CD4-positive, alpha-beta T cell treated with Interleukin-17A for 1 hour (primary cell): ENCODE measurements around the gene PNO1.
"Not testable (repeated sequence)": the region's sequence is repeated elsewhere in the genome, so short reads cannot be mapped to it uniquely, and the experiment has no call there.

Experiments used
- DNase-seq: peaks from one replicate; pipeline ENCODE4 v3.0.0-alpha.2; 2020

PNO1 gene

DNA sequence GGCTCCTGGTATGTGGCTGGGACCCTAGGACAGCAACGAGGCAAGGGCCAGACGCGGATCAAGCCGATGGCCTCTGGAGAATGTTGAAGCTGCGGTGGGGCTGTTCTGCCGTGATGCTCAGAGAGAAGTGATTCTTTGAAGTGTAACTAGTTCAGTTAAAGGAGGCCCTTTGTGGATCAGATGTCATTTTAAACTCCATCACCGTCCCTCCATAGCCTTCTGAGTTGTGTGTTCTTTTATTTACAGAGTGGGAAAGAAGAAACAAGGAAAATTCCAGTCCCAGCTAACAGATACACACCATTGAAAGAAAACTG lies 403 bp downstream of the PNO1 start:
- DNase-seq: no peak

GRCh38 chr2:68163641-68164040 lies 6.0 kb downstream of the PNO1 start:
- DNase-seq: no peak

DNA sequence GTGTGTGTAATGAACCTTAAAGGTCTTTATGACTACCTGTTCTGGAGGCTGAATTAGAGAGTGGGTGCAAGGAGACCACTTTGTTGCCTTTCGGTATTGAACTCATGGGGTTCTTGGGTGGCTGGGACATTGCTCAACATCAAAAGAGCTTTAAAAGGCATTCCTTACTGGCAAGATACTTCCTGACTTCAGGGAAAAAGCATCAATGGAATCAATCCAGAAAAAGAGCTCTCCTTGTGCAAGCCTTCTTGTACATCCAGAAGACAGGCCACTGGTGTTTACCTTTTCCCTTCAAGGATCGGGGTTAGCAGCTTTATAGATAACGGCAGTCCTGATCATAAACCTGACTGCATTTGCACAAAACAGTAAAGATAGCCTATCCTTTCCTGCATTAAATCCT lies 9.5 kb downstream of the PNO1 start:
- DNase-seq: no peak

DNA sequence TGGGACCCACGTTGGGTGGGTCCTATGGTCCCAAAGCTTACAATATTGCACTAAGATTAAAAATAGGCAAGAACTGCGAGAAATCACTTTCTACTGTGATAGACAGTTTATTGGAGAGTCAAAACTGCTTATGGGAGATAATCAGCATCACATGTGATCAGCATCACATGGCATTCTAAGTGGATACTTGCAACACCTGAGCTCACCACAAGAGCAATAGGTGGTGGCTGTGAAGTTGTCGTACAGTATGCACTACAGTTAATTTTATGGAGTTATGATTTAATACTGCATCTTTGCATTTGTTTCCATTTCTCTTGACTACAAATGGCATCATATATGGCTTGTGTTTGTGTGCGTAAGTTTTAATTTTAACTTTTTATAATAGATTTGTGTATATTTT lies 11.6 kb downstream of the PNO1 start:
- DNase-seq: no peak

- DNase-seq: no peak
Measured at GRCh38 chr2:68171146-68171545, 13.5 kb downstream of the PNO1 start.

- no peak for DNase-seq
Measured at GRCh38 chr2:68171684-68172083, 14.0 kb downstream of the PNO1 start.

GRCh38 chr2:68172521-68172920 lies 14.8 kb downstream of the PNO1 start:
- no peak for DNase-seq

- no peak for DNase-seq
Measured at GRCh38 chr2:68172990-68173700, 15.5 kb downstream of the PNO1 start.

- DNase-seq: not testable (repeated sequence)
Measured at GRCh38 chr2:68175210-68175609, 17.5 kb downstream of the PNO1 start.

DNA sequence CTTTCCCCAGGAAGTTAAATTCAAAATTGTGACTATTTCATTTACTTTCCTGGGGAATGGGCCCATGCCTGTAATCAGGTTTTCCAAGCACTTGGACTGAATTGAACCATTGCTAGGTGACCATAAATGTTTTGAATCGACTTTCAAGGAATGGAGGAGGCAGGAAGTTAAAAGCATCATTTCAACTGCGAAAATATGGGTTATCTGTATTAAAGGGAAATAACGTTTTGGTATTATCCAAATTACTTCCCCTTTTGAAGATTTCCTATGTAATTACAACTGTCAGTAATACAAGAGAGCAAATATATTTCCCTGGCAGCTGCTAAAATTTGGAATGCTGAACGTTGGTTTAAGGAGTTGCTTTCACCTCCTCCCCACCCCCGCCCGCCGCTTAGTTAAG lies 19.0 kb downstream of the PNO1 start:
- DNase-seq: no peak

DNA sequence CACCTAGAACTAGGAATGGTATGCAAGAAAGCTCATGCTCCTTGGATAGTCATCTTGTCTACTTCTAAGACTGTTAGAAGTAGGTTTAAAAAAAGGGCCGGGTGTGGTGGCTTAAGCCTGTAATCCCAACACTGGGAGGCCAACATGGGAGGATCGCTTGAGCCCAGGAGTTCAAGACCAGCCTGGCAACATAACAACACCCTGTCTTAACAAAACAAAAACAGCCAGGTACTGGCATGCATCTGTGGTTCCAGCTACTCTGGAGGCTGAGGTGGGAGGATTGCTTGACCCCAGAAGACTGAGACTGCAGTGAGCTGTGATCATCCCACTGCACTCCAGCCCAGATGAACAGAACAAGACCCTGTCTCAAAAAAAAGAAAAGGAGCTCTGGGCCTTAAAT lies 19.9 kb downstream of the PNO1 start:
- DNase-seq: no peak

DNA sequence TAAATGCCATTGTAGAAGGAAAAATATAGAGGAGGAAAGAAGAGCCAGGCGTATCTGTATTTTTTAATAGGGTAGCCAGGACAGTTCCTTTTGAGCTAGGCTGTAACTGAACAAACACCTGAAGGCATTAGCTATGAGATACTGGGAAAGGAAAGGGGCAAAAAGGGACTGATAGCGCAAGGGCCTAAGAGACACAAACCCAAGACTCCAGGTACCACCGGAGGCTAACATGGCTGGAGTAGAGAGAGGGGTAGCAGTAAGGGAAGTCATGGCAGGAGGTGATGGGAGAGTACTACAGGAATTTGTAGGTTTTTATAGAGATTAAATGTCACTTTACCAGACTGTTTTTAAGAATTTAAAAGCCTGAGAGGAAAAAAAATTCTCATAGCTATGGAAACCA lies 20.7 kb downstream of the PNO1 start:
- DNase-seq: no peak

- no peak for DNase-seq
Measured at GRCh38 chr2:68178954-68179627, 21.4 kb downstream of the PNO1 start.

DNA sequence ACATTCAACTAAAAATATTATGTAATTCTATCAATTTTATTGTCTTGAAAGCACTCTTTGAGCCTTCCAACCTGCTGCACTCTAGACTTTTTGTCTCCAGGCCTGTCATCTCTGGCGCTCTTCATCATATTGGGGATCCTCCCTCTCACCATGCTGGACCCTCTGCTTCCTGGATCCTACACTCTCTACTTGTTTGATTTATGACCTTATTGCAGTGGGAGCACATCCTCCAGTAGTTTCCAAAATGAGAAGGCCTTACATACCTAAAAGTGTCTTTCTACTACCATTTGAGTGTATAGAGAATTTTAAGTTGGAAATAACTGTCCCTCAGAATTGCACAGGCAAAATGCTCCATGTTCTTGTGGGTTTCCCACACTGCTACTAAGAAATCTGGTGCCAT lies 25.2 kb downstream of the PNO1 start:
- DNase-seq: no peak

- DNase-seq: peak; percentile 64
Measured at GRCh38 chr2:68185541-68186164, 28.0 kb downstream of the PNO1 start.

DNA sequence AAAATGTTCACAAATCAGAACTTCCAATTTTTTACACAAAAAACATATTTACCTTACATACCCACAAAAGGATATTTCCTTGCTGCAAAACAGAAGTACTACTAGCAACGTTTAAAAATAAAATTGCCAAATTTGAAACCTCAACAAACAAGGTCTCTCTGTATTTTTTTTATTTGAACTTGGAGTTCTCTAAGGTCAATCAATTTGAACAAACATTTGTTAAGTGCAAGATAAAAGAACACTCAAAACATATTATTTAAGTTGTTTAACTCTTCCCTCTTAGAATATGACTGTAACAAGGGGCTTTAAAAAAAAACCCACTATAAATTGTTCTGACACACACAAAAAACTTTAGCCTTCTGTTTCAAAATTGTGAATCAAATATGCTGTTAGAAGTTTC lies 29.6 kb downstream of the PNO1 start:
- no peak for DNase-seq

- DNase-seq: peak; percentile 31
Measured at GRCh38 chr2:68188831-68189230, 31.1 kb downstream of the PNO1 start.

DNA sequence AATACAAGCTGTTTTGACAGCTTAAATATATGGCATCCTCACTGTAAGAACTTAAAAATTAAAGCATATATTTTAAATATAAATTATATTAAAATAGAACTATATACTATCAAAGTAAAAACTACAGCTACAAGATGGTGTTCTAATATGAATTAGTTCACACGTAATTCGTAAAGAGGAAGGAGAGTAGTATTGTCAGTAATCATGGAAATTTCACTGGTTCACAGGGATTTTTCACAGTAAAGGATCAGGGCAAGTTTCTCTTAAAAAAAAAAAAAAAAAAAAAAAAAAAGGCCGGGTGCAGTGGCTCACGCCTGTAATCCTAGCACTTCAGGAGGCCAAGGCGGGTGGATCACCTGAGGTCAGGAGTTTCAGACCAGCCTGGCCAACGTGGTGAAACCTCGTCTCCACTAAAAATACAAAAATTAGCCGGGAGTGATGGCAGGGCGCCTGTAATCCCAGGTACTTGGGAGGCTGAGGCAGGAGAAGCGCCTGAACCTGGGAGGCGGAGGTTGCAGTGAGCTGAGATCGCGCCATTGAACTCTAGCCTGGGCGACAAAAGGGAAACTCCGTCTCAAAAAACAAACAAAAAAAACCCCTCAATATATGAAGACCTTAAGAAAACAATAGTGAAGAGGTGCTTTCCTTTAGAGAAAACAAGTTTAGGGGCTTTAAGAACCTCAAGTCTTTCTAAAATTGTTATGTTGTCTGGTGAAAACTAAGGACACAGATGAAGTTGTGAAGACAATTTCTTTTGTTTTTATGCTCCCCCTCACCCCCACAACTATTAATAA lies 32.5 kb downstream of the PNO1 start:
- DNase-seq: peak; percentile 30

GRCh38 chr2:68190991-68191731 lies 33.5 kb downstream of the PNO1 start:
- no peak for DNase-seq

DNA sequence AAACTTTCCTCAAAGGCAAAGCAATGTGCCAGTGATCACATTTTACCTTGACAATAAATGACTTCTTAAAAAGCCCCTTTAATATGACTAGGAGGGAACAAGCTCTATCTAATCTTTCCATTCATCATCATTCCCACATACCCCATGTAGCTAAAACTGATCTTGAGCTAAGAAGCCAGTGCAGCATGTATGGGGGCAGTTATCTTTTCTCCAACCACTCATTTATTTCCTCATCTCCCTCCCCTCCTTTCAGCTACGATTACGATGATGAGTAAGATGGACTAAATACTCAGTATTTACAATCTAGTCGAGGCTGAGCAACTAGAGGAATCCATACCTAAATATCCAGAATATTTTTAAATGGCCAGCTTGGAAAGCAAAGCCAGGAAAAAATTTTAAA lies 35.5 kb downstream of the PNO1 start:
- no peak for DNase-seq

DNA sequence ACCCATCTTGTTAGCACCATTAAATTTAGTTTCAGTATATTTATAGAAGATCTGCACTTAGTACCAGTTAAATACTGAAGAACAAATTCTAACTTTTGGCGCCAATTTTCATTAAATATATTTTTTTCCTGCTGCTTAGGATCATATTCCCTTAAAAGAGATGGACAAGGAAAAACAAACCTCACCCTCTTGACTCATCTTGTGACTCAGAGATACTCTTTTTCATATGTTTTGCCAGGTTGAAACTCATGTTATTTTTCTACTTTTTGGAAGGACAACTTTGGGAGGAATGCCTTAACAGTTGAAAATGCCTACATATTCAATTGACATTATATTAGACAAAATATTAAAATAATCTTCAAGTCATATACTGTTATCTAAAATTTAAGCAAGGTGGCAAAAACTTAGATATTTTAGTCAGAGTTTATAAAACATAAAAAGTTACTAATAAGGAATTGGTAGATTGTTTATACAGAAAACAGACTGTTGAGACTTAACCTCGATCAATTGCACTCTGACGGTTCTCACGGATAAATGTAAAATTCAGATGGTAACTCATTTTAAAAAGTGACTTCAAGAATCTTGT lies 36.2 kb downstream of the PNO1 start:
- no peak for DNase-seq

DNA sequence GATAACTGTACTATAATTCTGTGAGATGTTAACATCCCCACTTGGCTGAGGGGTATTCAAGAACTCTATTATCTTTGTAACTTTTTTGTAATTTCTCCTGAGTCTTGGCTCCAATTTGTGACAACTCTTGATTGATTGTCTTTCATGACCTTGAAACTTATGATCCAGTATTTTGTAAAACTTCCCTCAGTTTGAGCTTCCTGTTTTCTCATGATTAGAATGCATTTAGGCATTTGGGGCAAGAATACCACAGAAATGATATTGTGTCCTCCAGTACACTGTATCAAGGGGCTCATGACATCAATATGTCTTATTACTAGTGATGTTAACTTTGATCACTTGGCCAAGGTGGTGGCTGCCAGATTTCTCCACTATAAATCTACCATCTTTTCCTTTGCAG lies 37.4 kb downstream of the PNO1 start:
- no peak for DNase-seq
